Body of pancreas (tissue), 4 donors: Measurements from ENCODE around the gene SLC16A6.
"Not testable (repeated sequence)": the region's sequence is repeated elsewhere in the genome, so short reads cannot be mapped to it uniquely, and the experiment has no call there.

ENCODE experiments used
- CTCF ChIP-seq, 7 experiments: fragments of 450-650 bp in 4 of 7; fragments of 200-600 bp in 3 of 7; sonication (generic) in 3 of 7; IDR thresholded peaks; one replicate each; pipeline ENCODE4 v1.5.1; 2016 to 2019; ENCODE audit warnings: antibody characterized with exemption in 7 of 7
- POLR2A ChIP-seq, 3 donors: fragments of 450-650 bp; IDR thresholded peaks; one replicate each; pipeline ENCODE4 v1.6.1; 2016; ENCODE audit warnings: antibody characterized with exemption in 3 of 3, mild to moderate bottlenecking in 2 of 3

- not testable (repeated sequence) for TF ChIP-seq CTCF, POLR2A (IDR thresholded peaks at IDR 0.05)
These were observed 31.3 kb downstream of the SLC16A6 start for GRCh38 chr17:68259648-68259951.
